ENCODE results near the gene UQCRC2.
"Not testable (repeated sequence)": the region's sequence is repeated elsewhere in the genome, so short reads cannot be mapped to it uniquely, and the experiment has no call there.

UQCRC2 gene

DNA sequence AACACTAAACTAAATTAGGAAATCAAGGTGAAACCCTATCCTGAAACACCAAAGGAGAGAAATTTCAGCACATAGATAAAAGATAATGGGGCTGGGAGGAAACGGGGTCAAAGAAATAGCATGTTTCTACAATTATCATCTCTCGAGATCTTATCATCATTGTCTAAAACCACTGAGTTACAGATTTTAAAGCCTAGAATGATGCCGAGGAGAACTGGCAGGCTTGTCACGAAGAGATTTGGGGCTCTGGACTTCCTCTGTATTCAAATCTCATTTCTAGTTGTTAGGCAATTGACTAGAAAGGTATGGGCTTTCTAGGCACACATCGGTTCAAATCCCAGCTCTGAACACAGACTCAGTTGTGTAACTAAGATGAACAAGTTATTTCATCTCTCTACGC, 38.5 kb downstream of the UQCRC2 start:
- DNase-seq (ENCODE audit: low read depth): no peak
- TF ChIP-seq, protein P1, sequence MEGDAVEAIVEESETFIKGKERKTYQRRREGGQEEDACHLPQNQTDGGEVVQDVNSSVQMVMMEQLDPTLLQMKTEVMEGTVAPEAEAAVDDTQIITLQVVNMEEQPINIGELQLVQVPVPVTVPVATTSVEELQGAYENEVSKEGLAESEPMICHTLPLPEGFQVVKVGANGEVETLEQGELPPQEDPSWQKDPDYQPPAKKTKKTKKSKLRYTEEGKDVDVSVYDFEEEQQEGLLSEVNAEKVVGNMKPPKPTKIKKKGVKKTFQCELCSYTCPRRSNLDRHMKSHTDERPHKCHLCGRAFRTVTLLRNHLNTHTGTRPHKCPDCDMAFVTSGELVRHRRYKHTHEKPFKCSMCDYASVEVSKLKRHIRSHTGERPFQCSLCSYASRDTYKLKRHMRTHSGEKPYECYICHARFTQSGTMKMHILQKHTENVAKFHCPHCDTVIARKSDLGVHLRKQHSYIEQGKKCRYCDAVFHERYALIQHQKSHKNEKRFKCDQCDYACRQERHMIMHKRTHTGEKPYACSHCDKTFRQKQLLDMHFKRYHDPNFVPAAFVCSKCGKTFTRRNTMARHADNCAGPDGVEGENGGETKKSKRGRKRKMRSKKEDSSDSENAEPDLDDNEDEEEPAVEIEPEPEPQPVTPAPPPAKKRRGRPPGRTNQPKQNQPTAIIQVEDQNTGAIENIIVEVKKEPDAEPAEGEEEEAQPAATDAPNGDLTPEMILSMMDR (IDR thresholded peaks at IDR 0.05; ENCODE audit: insufficient read depth, low read depth, low read length, missing control alignments): no peak
- H3K4me3 ChIP-seq (ENCODE audit: low read depth, low read length): no peak overlapping the region

DNA sequence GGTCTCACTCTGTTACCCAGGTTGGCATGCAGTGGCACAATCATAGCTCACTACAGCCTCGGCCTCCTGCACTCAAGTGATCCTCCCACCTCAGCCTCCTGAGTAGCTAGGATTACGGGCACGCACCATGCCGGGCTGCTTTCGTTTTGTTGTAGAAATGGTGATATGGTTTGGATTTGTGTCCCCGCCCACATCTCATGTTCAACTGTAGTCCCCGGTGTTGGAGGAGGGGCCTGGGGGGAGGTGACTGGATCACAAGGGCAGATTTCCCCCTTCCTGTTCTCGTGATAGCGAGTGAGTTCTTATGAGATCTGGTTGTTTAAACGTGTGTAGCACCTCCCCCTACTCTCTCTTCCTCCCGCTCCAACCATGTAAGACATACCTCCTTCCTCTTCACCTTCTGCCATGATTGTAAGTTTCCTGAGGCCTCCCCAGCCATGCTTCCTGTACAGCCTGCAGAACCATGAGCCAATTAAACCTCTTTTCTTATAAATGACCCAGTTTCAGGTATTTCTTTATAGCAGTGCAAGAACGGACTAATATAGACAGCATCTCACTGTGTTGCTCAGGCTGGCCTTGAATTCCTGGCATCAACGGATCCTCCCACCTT, 41.8 kb downstream of the UQCRC2 start:
- TF ChIP-seq, protein P1 (IDR thresholded peaks at IDR 0.05; ENCODE audit: insufficient read depth, low read depth, low read length, missing control alignments): no peak
- no peak for DNase-seq (ENCODE audit: low read depth)
- H3K4me3 ChIP-seq (ENCODE audit: low read depth, low read length): no peak overlapping the region

DNA sequence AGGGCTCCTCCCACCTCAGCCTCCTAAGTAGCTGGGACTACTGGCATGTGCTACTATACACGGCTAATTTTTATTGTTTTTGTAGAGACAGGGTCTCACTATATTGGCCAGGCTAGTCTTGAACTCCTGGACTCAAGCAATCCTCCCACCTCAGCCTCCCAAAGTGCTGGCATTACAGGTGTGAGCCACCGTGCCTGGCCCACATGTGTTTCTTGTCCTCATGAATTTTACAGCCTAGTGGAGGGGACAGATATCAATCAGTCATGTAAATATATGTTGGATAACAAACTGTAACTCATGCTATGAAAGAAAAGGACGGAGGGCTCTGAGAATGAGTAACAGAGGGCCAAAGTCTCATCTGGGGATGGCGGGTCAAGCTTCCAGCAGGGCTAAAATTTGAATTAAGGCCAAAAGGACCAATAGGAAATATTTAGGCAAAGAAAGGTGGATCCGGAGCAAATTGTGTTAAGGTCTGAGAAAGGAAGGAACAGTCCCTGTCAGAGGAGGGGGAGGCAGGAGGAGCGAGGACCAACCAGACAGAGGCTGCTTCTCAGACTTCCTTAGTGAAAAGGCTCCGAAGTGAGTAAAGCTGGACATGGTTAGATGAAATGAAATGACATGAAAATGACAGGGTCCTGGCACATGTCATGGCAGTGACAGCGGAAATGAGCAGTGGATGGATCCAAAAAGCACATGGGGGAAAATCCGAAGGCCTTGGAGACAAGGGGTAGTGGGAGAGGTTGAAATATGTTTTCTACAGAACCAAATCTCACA, 43.9 kb downstream of the UQCRC2 start:
- H3K4me3 ChIP-seq (ENCODE audit: low read depth, low read length): no peak overlapping the region
- TF ChIP-seq, protein P1 (IDR thresholded peaks at IDR 0.05; ENCODE audit: insufficient read depth, low read depth, low read length, missing control alignments): no peak
- no peak for DNase-seq (ENCODE audit: low read depth)

- no peak overlapping the region for H3K4me3 ChIP-seq (ENCODE audit: low read depth, low read length)
- TF ChIP-seq, protein P1 (IDR thresholded peaks at IDR 0.05; ENCODE audit: insufficient read depth, low read depth, low read length, missing control alignments): no peak
- DNase-seq (ENCODE audit: low read depth): no peak
Measured at GRCh38 chr16:21997697-21998480, 44.7 kb downstream of the UQCRC2 start.

- TF ChIP-seq, protein P1 (IDR thresholded peaks at IDR 0.05; ENCODE audit: insufficient read depth, low read depth, low read length, missing control alignments): no peak
- H3K4me3 ChIP-seq (ENCODE audit: low read depth, low read length): no peak overlapping the region
- no peak for DNase-seq (ENCODE audit: low read depth)
Measured at GRCh38 chr16:22001591-22001990, 48.4 kb downstream of the UQCRC2 start.

DNA sequence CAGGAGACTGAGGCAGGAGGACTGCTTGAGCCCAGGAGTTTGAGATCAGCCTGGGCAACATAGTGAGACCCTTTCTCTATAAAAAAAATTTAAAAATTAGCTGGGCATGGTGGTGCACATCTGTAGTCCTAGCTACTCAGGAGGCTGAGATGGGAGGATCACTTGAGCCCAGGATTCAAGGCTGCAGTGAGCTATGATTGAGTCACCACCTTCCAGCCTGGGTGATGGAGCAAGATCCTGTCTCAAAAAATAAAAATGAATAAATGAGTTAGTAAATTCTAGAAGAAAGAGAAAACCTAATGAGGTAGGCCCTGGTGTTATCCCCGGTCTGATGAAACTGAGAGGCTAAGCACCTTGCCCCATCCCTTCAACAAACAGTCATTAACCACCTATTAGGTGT, 48.9 kb downstream of the UQCRC2 start:
- DNase-seq (ENCODE audit: low read depth); H3K4me3 ChIP-seq (ENCODE audit: low read depth, low read length): not testable (repeated sequence)

- H3K4me3 ChIP-seq (ENCODE audit: low read depth, low read length): no peak overlapping the region
- DNase-seq (ENCODE audit: low read depth): no peak
- TF ChIP-seq, protein P1 (IDR thresholded peaks at IDR 0.05; ENCODE audit: insufficient read depth, low read depth, low read length, missing control alignments): no peak
Measured at GRCh38 chr16:22003195-22003594, 50.0 kb downstream of the UQCRC2 start.

Measured in GM12865 (cell line).